ENCODE data around the gene NTM.

The NTM gene

DNA sequence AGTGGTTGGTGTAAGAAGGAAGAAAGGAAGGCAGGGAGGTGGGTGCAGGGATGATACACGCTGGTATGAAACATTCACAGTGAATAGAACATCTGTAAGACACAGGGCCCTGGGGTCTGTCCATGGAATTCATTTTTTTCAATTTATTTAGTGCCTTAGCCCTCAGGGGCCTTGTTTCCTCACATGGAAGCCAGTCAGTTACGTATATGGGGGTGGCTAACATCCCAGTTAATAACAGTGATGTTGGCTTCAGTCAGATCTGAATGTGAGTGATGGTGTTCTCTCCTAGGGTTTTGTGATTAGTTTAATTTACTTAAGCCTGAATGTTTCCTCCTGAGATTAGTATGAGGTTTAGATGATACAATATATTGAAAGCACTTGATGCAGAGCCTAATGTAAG lies 577.1 kb downstream of the NTM start:
- DNase-seq (ENCODE audit: low read depth, low spot score) = no peak
- TF ChIP-seq, protein P1, sequence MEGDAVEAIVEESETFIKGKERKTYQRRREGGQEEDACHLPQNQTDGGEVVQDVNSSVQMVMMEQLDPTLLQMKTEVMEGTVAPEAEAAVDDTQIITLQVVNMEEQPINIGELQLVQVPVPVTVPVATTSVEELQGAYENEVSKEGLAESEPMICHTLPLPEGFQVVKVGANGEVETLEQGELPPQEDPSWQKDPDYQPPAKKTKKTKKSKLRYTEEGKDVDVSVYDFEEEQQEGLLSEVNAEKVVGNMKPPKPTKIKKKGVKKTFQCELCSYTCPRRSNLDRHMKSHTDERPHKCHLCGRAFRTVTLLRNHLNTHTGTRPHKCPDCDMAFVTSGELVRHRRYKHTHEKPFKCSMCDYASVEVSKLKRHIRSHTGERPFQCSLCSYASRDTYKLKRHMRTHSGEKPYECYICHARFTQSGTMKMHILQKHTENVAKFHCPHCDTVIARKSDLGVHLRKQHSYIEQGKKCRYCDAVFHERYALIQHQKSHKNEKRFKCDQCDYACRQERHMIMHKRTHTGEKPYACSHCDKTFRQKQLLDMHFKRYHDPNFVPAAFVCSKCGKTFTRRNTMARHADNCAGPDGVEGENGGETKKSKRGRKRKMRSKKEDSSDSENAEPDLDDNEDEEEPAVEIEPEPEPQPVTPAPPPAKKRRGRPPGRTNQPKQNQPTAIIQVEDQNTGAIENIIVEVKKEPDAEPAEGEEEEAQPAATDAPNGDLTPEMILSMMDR (IDR thresholded peaks at IDR 0.05; ENCODE audit: low read depth, low read length) = no peak
- no peak overlapping the region for H3K4me3 ChIP-seq (ENCODE audit: low read depth, low read length)
- in situ Hi-C loops (cut with HindIII; ENCODE audit: low sequenced_read_pairs) = no loop called here

- H3K4me3 ChIP-seq (ENCODE audit: low read depth, low read length) = no peak overlapping the region
- DNase-seq (ENCODE audit: low read depth, low spot score) = no peak
- in situ Hi-C loops (cut with HindIII; ENCODE audit: low sequenced_read_pairs) = no loop called here
- TF ChIP-seq, protein P1 (IDR thresholded peaks at IDR 0.05; ENCODE audit: low read depth, low read length) = no peak
Observed at GRCh38 chr11:131951121-131951520, 580.7 kb downstream of the NTM start.

DNA sequence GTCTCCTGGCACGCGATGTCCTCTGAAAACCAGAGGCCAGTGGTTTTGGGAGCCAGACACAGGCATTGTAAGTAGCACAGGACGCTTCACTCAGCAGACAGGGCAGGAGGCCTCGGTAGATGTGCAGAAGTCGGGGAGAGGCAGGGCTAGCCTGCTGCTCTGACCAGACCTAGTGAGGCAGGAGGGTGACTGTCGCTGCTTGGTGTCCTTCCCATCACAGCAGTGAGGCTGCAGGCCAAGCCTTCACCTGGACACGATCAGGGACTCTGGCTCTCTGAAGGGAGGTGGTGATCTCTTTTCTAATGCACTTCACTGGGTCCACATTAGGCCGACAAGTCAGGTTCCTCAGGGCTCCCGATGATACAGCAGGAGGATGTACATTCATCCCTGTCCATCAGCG lies 583.7 kb downstream of the NTM start:
- in situ Hi-C loops (cut with HindIII; ENCODE audit: low sequenced_read_pairs) = no loop called here
- TF ChIP-seq, protein P1 (IDR thresholded peaks at IDR 0.05; ENCODE audit: low read depth, low read length) = no peak

DNA sequence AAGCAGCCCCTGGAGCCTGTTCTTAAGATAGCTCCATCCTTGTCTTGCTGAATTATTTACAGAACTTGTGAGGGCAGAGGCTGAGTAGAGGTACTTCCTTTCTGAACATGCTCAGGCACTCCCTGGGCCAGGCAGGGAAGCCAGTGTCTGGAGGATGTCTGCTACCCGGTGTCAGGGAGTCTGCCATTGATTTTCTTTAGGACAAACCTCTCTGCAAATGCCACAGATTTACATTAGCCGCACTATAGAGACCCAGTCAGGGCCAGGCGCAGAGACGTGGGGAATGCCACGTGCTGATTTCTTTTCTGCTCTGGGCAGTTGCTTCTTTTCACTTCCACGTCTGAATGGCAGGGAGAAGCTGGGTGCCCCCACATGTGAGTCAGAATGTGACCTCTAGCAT lies 585.5 kb downstream of the NTM start:
- in situ Hi-C loops (cut with HindIII; ENCODE audit: low sequenced_read_pairs) = no loop called here
- DNase-seq (ENCODE audit: low read depth, low spot score) = no peak
- no peak overlapping the region for H3K4me3 ChIP-seq (ENCODE audit: low read depth, low read length)
- TF ChIP-seq, protein P1 (IDR thresholded peaks at IDR 0.05; ENCODE audit: low read depth, low read length) = no peak

More for the DNA sequence above, 583.7 kb downstream of the NTM start:
- H3K4me3 ChIP-seq (ENCODE audit: low read depth, low read length) = no peak overlapping the region
- DNase-seq (ENCODE audit: low read depth, low spot score) = no peak

GRCh38 chr11:131957201-131957600 lies 586.8 kb downstream of the NTM start:
- in situ Hi-C loops (cut with HindIII; ENCODE audit: low sequenced_read_pairs) = no loop called here
- no peak overlapping the region for H3K4me3 ChIP-seq (ENCODE audit: low read depth, low read length)
- no peak for DNase-seq (ENCODE audit: low read depth, low spot score)
- TF ChIP-seq, protein P1 (IDR thresholded peaks at IDR 0.05; ENCODE audit: low read depth, low read length) = no peak

DNA sequence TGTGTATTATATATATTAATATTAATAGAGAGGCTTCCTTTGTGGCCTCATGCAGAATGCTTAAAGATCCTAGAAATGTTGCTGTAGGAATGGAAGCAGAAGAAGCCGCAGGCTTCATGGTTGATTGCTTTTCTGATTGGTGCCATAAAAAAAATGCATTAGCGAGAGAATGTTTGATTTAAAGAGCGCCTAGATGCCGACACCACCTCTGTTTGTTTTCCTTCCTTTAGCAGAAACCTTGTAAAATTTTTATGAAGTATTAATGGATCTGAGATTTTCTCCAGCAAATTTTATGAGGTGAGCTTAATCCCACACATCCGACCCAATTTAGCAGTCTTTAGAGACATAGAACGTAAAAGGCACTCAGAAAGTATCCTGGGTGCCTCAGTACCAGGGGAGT lies 587.5 kb downstream of the NTM start:
- in situ Hi-C loops (cut with HindIII; ENCODE audit: low sequenced_read_pairs) = no loop called here
- DNase-seq (ENCODE audit: low read depth, low spot score) = no peak
- H3K4me3 ChIP-seq (ENCODE audit: low read depth, low read length) = no peak overlapping the region
- TF ChIP-seq, protein P1 (IDR thresholded peaks at IDR 0.05; ENCODE audit: low read depth, low read length) = no peak

- in situ Hi-C loops (cut with HindIII; ENCODE audit: low sequenced_read_pairs) = no loop called here
- TF ChIP-seq, protein P1 (IDR thresholded peaks at IDR 0.05; ENCODE audit: low read depth, low read length) = no peak
- DNase-seq (ENCODE audit: low read depth, low spot score) = no peak
- no peak overlapping the region for H3K4me3 ChIP-seq (ENCODE audit: low read depth, low read length)
Observed at GRCh38 chr11:131962818-131963217, 592.4 kb downstream of the NTM start.

Data from astrocyte of the spinal cord (primary cell).